Right kidney (tissue), 1 donor: ENCODE results near the gene BIRC7.

Experiments
- DNase-seq: peaks from one replicate; pipeline ENCODE4 v3.0.0-alpha.2; 2016

BIRC7 gene

DNA sequence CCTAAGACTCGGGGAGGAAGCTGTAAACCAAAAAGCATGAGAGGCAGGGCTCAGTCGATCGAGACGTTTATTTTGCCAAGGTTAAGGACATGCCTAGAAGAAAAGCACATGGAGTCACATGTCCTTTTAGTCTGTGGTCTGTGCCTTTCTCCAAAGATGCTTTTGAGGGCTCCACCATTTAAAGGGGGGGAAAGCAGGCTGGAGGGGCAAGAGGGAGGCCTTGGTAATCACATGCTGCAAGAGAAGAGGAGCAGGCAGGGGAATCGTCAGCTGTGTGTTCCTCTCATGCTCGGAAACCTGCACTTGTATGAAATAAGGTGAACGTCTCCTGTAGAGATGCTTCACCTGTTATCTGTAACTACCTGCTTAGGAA is 10.6 kb upstream of the BIRC7 start:
- DNase-seq = no peak

DNA sequence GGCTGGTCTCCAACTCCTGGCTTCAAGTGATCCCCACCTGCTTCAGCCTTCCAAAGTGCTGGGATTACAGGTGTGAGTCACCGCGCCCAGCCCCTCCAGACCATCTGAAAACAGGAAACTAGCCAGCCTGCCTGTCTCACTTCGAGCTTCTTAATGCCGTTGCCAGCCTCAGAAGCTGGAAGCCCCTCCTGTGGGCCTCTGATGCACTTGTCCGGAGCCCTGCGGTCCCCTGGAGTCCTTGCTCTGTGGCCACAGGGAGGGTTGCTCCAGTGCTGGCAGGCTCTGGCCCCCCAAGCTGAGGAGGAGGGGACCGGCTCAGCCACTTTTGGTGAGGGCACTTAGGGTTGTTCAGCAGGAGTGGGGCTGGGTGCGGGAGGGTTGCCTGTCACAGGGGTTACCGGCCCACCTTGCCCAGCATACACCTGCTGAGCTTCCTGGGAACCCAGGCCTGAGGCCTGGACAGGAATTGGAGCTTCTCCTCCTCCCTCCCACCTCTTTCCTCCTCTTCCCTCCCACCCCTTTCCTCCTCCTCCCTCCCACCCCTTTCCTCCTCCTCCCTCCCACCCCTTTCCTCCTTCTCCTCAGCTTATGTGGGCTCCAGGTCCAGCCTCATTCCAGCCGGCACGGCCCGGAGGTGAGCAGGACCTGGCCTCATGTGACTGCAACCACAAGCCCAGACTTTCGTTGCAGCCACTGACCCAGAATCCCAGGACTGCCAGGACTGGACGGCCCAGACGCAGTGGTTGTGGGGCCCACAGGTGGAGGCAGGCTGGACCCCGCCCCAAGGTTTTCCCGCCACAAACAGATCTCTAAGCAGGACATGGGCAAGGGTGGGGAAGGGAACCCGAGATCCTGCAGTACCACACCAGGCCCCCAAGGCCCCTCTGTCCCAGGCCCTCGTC is 9.4 kb upstream of the BIRC7 start:
- DNase-seq = peak; percentile 6

DNA sequence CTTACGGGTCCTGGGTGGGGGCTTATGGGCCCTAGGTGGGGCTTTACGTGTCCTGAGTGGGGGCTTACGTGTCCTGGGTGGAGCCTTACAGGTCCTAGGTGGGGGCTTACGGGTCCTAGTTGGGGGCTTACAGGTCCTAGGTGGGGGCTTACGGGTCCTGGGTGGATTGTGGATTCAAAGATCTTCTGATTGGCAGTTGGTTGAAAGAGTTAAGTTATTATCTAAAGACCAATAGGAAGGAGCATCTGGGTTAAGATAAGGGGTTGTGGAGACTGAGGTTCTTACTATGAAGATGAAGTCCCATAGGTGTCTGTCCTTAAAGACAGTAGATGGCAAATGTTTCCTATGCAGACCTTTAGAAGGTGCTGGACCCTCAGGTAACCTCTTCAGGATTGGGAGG is 8.4 kb upstream of the BIRC7 start:
- no peak for DNase-seq

DNA sequence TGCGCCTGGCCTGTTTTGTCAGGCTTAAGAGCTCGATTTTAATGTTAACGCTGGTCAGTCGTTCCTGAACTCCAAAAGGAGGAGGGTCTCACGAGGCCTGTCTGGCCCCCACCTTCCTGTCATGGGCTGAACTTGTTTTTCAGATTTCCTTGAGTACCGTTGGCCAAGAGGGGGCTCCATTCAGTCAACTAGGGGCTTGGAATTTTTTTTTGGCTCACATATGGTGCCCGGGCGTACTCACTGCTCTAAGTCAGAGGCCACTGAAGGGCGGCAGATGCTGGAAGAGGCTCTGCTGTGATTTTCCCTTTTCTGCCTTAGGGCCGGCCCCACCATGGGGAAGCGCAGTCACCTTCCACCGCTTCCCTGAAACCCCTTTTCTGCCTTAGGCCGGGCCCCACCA is 6.9 kb upstream of the BIRC7 start:
- no peak for DNase-seq

DNA sequence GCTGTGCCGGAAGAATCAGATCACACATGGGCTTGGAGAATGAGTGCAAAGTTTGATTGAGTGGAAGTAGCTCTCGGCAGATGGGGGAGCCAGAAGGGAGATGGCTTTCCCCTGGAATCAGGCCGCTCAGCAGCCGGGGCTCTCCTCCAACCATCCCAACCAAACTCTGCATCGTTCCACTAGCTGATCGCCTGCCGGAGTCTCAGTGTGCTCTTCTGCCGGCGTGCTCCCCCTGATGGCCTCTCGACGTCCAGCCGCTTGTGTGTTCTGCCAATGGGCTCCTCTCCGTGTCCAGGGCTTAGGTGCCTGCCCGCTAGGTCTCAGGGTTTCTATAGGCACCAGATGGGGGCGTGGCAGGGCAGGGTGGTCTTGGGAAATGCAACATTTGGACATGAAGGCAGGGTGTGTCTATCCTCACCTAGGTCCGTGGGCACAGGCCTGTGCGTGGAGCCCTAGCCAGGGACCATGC is 4.9 kb upstream of the BIRC7 start:
- peak; percentile 57 for DNase-seq

DNA sequence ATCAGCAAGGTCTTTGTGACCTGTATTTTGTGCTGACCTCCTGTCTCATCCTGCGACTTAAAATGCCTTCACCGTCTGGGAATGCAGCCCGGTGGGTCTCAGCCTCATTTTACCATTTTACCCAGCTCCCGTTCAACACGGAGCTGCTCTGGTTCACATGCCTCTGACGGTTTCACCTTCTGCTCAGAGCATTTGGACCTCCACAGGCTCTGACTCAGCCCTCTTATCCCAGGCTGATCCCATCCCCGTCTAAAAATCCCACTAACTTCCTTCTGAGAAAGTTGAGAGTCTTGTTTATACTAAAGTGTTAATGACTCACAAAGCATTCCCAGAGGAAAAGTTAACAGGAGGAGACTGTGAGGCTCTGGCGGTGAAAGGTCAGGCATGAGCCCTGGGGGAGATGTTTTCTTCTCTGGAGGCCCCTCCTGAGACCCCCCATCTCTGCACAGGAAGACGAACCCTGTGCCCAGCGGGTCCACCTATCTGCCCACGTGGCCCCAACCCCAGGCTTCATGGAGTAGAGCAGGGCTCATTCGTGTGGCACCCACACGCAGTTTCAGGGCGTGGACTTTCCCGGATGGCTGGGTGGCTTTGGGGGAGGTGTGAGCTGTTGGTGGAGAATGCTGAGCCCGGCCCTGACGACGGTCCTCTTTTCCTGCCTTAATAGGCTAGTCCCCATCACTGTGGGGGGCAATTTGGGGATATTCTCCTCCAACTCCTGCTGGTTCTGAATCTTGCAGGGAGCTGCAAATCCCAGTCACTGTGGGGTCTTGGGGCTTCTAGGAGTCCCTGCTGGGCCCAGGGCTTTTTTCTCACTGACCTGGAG is 3.3 kb upstream of the BIRC7 start:
- no peak for DNase-seq

DNA sequence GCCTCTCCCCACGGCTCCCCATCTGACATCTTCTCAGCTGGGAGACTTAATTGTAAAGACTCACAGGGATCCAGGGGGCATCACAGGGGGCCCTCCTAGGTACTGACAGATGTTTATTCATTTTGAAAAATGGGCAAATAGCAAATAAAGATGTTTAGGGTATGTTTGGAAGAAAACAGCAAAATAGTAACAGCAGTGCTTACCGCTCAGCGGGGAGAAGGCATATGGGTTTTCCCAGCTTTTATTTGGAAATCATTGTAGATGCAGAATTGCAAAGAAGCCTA is 2.7 kb upstream of the BIRC7 start:
- DNase-seq = no peak

DNA sequence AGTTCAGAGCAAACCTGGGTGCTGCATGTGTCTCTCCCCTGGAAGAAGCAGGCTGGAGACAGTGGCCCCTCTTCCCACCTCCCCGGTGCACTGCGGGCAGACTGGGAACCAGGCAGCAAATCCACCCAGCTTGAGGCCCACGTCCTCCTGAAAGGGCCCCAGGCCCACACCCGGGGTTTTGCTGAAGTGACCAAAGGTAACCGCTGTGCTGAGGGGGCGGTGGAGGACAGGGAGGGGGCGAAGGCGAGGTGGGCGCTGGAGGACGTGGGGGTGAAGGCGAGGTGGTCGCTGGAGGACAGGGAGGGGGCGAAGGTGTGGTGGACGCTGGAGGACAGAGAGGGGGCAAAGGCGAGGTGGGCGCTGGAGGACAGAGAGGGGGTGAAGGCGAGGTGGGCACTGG is 1.8 kb upstream of the BIRC7 start:
- DNase-seq = no peak

DNA sequence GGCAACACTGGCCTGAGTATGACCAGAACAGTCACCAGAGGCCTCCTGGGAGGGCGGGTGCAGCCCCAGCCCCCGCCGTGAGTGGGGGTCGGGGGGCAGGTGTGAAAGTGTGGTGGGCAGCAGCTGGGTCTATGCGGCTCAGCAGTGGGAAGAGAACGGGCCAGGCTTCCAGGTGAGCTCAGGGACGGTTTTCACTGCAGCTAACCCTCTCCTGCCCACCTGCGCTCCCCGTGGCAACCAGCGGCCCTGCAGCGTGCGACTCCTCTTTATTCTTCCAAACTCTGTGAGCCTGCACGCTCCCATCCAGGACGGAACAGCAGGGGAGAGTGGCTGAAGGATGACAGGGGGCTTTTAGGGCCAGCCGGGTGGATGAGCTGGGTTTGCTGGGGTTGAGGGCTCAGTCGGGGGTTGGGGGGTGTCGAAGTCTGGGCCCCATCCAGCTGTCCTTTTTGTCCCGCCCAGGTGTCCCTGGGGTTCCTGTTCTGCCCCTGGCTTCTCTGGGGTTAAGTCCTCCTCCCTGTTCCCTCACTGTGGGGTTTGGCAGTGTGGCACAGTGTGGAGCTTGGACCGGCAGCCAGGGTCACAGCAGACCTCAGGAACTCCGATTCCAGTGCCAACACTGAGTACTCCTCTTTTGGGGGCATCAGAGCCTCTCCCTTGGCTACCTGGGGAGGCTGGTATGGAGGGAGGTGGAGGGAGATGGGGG is 859 bp upstream of the BIRC7 start:
- DNase-seq = peak; percentile 19

DNA sequence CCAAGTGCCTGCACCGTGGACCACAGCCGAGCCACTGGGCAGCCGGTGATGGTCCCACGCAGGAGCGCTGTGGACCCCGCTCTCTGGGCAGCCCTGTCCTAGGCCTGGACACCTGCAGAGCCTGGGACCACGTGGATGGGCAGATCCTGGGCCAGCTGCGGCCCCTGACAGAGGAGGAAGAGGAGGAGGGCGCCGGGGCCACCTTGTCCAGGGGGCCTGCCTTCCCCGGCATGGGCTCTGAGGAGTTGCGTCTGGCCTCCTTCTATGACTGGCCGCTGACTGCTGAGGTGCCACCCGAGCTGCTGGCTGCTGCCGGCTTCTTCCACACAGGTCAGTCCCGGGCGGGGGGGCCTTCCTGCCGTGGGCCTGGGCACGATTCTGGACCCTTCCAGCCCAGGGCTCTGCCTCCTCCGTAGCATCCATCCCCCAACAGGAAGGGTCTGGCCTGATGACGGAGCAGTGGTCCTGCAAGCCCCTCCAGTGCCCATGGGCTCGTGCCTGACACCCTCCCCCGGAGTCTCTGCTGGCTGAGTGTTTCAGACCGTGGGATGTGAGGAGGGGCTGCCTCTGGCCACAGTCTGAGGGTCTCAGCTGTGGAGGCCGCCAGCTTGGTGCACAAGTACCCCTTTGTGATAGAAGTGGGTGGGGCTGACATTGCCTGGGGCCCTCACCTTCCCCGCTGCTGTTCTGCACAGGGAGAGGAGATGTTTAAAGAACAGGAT is 572 bp downstream of the BIRC7 start:
- DNase-seq = peak; percentile 47

DNA sequence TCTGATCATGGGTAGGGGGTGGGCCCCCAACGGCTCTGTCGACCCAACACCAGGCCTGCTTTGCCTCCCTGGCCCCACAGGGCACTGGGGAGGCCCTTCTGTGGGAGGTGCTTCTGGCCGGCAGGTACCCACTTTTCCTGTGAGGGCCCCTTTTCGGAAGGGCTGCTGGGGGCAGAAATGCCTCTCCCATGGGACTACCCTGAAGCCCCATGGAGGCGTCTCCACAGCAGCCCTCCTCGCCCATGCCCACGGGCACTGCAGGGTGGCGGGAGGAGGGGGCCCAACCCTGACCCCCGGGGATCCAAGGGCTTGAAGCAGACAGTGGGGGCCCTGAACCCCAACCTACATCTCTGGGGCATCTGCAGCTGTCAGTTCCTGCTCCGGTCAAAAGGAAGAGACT is 2.3 kb downstream of the BIRC7 start:
- DNase-seq = no peak

DNA sequence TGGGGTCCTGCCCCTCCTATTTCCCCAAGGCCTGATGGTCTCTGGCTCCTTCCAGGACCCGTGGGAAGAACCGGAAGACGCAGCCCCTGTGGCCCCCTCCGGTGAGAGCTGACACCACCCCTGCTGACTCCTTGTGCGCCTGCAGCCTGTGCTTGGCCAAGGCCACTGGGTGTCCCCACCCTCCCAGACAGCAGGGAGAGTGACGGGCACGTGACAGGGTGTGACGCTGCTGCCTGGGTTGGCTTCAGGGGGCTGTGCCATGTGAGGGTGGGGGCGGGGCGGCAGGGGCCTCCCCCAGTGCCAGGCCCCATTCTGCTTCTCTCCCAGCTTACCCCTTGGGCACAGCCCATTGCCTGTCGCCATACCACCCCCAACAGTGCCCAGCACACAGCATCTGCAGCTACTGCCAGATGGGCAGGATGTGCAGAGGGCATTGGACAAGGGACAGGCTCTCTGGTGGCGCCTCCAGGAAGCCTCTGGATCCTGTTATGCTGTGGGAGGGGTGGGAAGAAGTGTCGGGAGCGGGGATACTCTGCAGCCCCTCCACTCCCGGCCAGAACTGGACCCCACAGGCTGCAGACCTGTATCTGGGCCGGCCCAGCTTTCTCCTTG is 2.9 kb downstream of the BIRC7 start:
- no peak for DNase-seq

DNA sequence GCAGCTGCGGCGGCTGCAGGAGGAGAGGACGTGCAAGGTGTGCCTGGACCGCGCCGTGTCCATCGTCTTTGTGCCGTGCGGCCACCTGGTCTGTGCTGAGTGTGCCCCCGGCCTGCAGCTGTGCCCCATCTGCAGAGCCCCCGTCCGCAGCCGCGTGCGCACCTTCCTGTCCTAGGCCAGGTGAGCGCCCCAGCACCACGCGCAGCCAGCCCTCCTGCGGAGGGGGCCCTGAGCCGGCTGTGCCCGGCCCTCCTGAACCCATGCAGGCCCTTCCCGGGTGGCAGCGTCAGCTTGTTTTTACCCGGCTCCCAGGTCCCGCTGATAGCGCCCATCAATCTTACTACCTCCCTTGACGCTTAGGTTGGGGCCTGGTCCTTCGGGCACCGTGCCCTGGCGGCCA is 3.7 kb downstream of the BIRC7 start:
- DNase-seq = no peak

DNA sequence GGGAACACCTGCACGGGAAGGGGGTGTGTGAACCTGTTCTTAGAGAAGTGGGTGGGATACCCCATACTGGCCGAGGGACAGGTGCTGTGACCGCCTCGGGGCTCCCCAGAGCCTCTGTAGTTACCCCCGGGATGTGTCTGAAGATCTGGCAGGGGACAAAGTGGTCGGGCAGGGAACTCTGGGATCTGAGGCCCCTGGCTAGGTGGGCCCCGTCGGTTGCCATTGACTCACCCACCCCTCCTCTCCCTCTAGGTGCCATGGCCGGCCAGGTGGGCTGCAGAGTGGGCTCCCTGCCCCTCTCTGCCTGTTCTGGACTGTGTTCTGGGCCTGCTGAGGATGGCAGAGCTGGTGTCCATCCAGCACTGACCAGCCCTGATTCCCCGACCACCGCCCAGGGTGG is 4.3 kb downstream of the BIRC7 start:
- no peak for DNase-seq

DNA sequence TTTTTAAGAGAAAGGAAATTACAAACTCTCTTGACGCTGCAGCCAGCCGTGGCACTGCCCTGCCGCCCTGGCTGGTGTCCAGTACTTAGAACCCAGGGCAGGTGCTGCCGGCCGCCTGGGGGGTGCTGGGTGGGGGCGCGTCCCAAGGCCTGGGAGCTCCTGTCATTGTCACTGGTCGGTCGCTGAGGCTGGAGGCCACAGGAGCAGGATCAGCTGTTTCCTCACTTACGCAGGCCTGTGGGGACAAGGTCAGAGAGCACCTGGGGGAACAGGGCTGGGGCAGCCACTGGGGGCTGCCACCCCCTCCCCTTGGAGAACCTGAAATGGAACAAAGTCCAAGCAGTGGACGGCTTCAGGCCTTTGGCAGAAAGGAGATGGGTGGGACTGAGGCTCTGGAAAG is 5.6 kb downstream of the BIRC7 start:
- no peak for DNase-seq

DNA sequence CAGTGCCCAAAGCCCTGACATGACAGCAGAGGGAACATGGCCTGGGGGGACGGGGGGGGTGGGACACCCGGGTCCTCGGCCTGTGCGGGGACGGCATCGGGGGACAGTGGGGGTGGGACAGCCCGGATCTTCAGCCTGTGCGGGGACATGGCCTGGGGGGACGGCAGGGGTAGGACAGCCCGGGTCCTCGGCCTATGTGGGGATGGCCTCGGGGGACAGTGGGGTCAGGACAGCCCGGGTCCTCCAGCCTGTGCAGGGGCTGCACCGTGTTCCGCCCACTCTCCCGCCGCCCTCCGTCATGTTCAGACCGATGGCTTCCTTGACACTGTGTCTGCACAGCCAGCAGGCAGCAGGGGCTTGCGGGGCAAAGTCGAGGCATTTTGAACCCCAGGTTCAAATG is 7.0 kb downstream of the BIRC7 start:
- no peak for DNase-seq

DNA sequence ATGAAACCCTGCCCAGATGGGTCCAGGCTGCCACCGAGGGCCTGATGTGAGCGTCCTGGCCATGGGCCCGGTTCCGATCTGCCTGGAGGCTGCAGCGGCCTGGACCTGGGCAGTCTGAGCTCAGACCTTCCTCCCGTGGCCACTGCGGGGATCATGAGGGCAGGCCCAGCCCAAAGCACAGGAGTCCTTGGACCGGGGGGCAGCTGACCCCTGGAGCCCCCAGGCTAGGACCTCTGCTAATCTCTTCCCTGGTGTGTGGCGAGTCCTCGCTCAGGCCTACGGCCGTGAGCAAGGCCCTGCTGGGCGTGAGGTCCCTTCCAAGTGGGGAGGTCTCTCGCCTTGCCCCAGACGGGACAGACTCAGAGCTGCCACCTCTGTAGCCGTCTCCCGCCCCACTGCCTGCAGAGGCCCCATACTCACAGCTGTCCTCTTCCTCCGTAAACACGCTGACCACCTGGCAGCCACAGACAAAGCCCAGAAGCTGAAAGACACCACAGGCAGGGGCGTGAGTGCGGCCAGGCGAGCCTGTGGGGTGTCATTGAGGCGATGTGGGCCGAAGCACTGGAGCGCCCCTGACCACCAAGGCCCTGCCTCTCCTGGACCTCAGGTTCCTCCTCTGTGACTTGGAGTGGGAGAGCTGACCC is 8.0 kb downstream of the BIRC7 start:
- no peak for DNase-seq

DNA sequence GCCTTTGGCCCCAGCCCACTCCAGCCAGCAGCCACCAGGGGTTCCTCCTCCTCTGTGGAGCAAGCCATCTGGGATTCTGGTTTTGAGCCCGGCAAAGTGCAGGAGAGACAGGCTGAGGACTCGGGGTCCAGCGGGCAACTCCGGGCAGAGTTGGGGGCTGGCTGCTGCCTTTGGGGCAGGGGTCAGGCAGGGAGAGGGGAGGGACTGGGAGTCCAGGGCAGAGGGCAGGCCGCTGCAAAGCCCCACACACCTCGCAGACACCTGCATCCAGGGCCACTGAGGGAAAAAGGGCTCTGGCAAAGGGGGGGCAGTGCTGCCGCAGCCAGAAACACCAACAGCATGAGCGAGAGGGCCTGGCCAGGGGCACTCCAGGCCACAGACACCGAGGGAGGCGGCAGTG is 8.8 kb downstream of the BIRC7 start:
- DNase-seq = no peak

DNA sequence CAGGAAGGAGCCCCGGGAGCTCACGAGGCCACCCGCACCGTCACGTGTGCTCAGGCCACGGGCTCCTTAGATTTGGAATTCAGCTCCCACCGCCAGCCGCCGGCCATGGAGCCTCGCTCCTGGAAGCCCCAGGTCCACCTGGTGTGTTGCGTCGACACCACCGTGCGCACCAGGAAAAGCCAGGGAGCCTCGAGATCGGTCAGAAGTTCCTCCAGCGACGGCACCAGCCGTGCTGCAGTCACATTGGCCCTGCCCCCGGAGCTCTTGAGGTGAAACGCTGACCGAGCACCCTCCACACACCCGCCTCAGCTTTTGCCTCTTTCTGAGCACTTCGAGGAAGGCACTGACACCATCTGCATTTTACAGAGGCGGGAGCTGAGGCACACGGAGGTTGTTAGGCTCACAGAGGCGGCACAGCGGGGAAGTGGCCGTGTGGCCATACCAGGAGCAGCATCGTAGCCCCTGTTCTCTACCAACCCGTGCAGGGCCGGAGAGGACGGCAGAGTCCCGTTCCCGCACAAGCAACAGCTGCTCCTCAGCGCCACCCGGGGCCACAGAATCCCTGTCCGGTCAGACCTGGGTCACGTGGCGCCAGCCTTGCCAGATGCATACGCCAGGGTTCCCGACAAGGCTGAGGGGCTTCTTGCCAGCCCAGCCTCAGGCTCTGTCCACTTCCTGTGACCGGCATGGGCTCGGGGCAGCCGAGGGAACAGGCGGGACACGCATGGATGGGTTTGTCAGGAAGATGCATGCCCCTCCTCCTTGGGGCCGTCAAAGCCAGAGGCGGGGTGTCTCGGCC is 11.0 kb downstream of the BIRC7 start:
- peak; percentile 71 for DNase-seq

DNA sequence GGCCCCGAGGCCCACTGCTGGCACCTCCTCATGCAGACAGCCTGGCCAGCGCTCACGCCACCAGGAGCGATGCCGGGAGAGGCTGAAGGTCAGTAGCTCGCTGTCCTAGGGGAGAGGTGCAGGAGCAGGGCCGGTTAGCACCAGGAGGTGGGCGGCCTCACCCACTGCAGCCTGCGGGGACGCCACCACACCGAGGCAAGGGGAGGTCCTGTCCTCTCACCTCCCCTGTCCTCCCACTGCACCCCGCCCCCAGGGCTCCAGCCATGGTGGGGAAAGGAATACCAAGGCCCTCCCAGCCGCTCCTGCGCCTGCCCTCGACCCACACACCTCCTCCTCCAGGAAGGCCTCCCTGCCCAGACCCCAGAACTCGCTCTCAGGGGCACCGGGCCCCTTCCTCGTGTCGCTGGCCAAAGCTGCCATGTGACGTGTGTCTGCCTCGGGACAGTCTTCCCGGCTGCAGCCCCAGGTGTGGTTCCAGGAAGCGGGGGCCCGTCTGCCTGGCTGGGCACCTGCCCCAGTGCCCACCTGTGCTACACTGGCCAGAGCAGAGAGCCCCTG is 12.0 kb downstream of the BIRC7 start:
- DNase-seq = no peak
